ENCODE data around the gene PLCD3. TPM values are rescaled to one million over a fixed set of nuclear protein-coding genes. Genes with fewer than 3 reads are reported as not detected.

The PLCD3 gene
- total RNA-seq, 2 experiments from 2014 or later, result 1.4 to 4.6 TPM

- Histone ChIP-seq H3K9me2 (ENCODE audit: insufficient read depth, low read length) (no peaks in the 10 kb centered on the region), H2AFZ (ENCODE audit: low read length) (no peak overlapping the region), H3K4me3 (ENCODE audit: low read depth, low read length, poor library complexity, severe bottlenecking) (no peak overlapping the region), H3K4me1 (ENCODE audit: insufficient read depth, low read length, poor library complexity, severe bottlenecking) (peaks cover 13% of the 10 kb centered on the region), H3K9me3 (ENCODE audit: low read length) (no peaks in the 10 kb centered on the region), H3K4me2 (ENCODE audit: low read length) (no peak overlapping the region), H4K20me1 (ENCODE audit: insufficient read depth, low read length) (no peaks in the 10 kb centered on the region), H3K79me2 (ENCODE audit: insufficient read depth, low read depth, low read length) (no peaks in the 10 kb centered on the region), H3K36me3 (ENCODE audit: insufficient read depth, low read length) (no peaks in the 10 kb centered on the region), H3K27ac (ENCODE audit: low read depth, low read length, poor library complexity, severe bottlenecking) (no peak overlapping the region)
- ChIA-PET POLR2A (no interaction called here), CTCF (ENCODE audit: unreplicated experiment) (no interaction called here)
- no TSS peak for BruUV-seq (replicated peaks)
- intact Hi-C loops (cut with micrococcal nuclease; ENCODE audit: unreplicated experiment), result no loop called here
- DNase-seq (ENCODE audit: low spot score), result no peak
- no peak for TF ChIP-seq EZH2phosphoT487 (IDR thresholded peaks at IDR 0.05; ENCODE audit: borderline replicate concordance, low read depth, low read length)
- TF ChIP-seq CTCF (conservative IDR thresholded peaks at IDR 0.05; ENCODE audit: low read length), result no peak
Measured at GRCh38 chr17:45115015-45115625, 17.2 kb downstream of the PLCD3 start.

DNA sequence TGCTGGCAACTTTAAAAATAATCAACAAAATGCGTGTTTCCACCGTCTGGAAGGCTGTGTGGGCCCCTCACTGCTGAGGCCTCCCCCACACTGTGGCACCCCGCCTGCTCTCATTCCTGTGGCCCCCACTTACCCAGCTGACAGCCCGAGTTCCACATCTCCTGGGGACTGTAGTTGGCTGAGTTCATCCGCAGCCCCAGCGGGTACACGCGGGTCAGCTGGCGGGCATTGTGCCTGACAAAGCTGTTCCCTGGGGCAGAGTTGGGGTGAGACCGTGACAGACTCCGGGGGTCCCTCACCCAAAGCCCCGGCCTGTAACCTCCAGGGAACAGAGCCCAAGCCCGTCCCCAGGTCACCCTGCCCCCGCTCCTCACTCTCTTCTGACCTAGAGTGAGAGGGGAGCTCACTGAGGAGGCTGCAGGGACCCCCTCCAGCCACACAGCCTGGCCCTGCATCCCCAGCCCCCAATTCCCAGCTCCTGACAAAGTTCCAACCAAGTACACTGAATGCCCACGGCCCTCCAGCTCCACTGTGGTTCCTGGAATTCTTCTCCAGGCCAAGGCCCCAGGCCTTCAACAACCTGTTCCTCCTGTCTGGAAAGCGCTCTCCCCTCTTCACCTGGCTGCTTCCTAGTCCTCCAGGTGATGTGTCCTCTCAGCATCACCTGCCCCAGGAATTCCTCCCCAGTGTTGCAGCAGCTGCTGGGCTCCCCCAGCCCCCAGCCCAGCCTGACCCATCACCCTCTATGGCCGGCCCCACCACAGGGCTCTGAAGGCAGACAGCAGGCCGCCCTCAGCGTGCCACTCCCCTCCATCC lies 18.0 kb downstream of the PLCD3 start:
- intact Hi-C loops (cut with micrococcal nuclease; ENCODE audit: unreplicated experiment), result no loop called here
- CTCF ChIA-PET (ENCODE audit: unreplicated experiment), result no interaction called here
- no peak for DNase-seq (ENCODE audit: low spot score)
- Histone ChIP-seq H3K79me2 (ENCODE audit: insufficient read depth, low read depth, low read length) (no peaks in the 10 kb centered on the region), H3K27ac (ENCODE audit: low read depth, low read length, poor library complexity, severe bottlenecking) (no peak overlapping the region), H4K20me1 (ENCODE audit: insufficient read depth, low read length) (no peaks in the 10 kb centered on the region), H3K9me2 (ENCODE audit: insufficient read depth, low read length) (no peaks in the 10 kb centered on the region), H3K4me2 (ENCODE audit: low read length) (no peak overlapping the region), H3K4me3 (ENCODE audit: low read depth, low read length, poor library complexity, severe bottlenecking) (no peak overlapping the region), H2AFZ (ENCODE audit: low read length) (no peak overlapping the region), H3K4me1 (ENCODE audit: insufficient read depth, low read length, poor library complexity, severe bottlenecking) (peaks cover 13% of the 10 kb centered on the region), H3K9me3 (ENCODE audit: low read length) (no peaks in the 10 kb centered on the region), H3K36me3 (ENCODE audit: insufficient read depth, low read length) (peaks cover 1% of the 10 kb centered on the region; the same call in 1 of the 2 replicates)
- BruUV-seq (replicated peaks), result no TSS peak
- TF ChIP-seq CTCF (conservative IDR thresholded peaks at IDR 0.05; ENCODE audit: low read length) (no peak), EZH2phosphoT487 (IDR thresholded peaks at IDR 0.05; ENCODE audit: borderline replicate concordance, low read depth, low read length) (no peak)
- POLR2A ChIA-PET, result no interaction called here

GRCh38 chr17:45113424-45113754 lies 18.9 kb downstream of the PLCD3 start:
- ChIA-PET POLR2A (no interaction called here), CTCF (ENCODE audit: unreplicated experiment) (no interaction called here)
- TF ChIP-seq CTCF (conservative IDR thresholded peaks at IDR 0.05; ENCODE audit: low read length) (no peak), EZH2phosphoT487 (IDR thresholded peaks at IDR 0.05; ENCODE audit: borderline replicate concordance, low read depth, low read length) (no peak)
- Histone ChIP-seq H3K79me2 (ENCODE audit: insufficient read depth, low read depth, low read length) (no peaks in the 10 kb centered on the region), H3K4me2 (ENCODE audit: low read length) (no peak overlapping the region), H3K4me3 (ENCODE audit: low read depth, low read length, poor library complexity, severe bottlenecking) (no peak overlapping the region), H4K20me1 (ENCODE audit: insufficient read depth, low read length) (no peaks in the 10 kb centered on the region), H3K36me3 (ENCODE audit: insufficient read depth, low read length) (peaks cover 9% of the 10 kb centered on the region; the same call in 1 of the 2 replicates), H3K9me3 (ENCODE audit: low read length) (no peaks in the 10 kb centered on the region), H2AFZ (ENCODE audit: low read length) (no peak overlapping the region), H3K4me1 (ENCODE audit: insufficient read depth, low read length, poor library complexity, severe bottlenecking) (peaks cover 13% of the 10 kb centered on the region), H3K9me2 (ENCODE audit: insufficient read depth, low read length) (no peaks in the 10 kb centered on the region), H3K27ac (ENCODE audit: low read depth, low read length, poor library complexity, severe bottlenecking) (no peak overlapping the region)
- BruUV-seq (replicated peaks), result no TSS peak
- intact Hi-C loops (cut with micrococcal nuclease; ENCODE audit: unreplicated experiment), result no loop called here
- DNase-seq (ENCODE audit: low spot score), result no peak
